OCI-LY3 (cell line): ENCODE data around the gene LGALS8.

Experiments
- CTCF ChIP-seq: fragments of 200-600, 300-600 bp; sonication (generic); IDR thresholded peaks from 2 replicates; pipeline ENCODE4 v1.5.1; 2014; ENCODE audit warnings: antibody characterized with exemption, low read length, low read depth
- EZH2phosphoT487 ChIP-seq: fragments of 200-600 bp; shearing (Covaris generic); IDR thresholded peaks from 2 replicates; pipeline ENCODE4 v1.6.1; 2018; ENCODE audit warnings: antibody characterized with exemption, mixed run types, low read depth

GRCh38 chr1:236543065-236543669, 19.4 kb downstream of the LGALS8 start:
- TF ChIP-seq CTCF, result no peak
- no peak for TF ChIP-seq EZH2phosphoT487
